Measurements from ENCODE around the gene C10orf62. TPM values are rescaled to one million over a fixed set of nuclear protein-coding genes. Genes with fewer than 3 reads are reported as not detected.

The C10orf62 gene
- polyA plus RNA-seq, 1 donor (not counting 4 experiments of a cell fraction or from before 2014, with no cell fraction given): not detected

DNA sequence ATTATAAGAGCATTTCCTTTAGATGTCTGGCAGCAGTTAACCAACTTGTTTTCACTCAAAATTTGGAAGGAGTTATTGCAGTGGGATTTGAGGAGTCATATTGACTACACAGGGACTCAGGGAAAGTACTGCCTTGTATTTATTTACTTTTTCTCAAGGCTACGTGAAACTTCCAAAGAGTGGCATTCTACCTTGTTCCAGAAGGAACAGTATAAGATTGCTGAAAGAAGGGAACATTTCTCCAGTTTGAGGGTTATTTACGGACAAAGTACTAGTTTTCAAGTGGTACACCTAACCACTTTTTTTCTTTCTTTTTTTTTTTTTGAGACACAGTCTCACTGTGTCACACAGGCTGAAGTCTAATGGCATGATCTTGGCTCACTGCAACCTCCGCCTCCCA is 38.7 kb downstream of the C10orf62 start:
- Histone ChIP-seq H3K27me3 (ENCODE audit: control insufficient read depth, extremely low read depth, insufficient read depth, low read length) (no peaks in the 10 kb centered on the region), H3K9me3 (ENCODE audit: control insufficient read depth, low read depth, low read length) (no peaks in the 10 kb centered on the region), H3K9me1 (ENCODE audit: control insufficient read depth, extremely low read depth, insufficient read depth, low read length) (no peaks in the 10 kb centered on the region), H3K4me1 (ENCODE audit: control insufficient read depth, extremely low read depth, insufficient read depth, low read length) (peaks cover 5% of the 10 kb centered on the region), H2AFZ (ENCODE audit: control insufficient read depth, low read length) (no peak overlapping the region), H3K9ac (ENCODE audit: control insufficient read depth, extremely low read depth, insufficient read depth, low read length) (no peak overlapping the region), H3K36me3 (ENCODE audit: control insufficient read depth in 2 of 2, extremely low read depth in 1 of 2, insufficient read depth in 2 of 2, low read length in 2 of 2) (no peaks in the 10 kb centered on the region), H3K27ac (ENCODE audit: control insufficient read depth, insufficient read depth, low read length) (no peak overlapping the region), H3K4me3 (ENCODE audit: control insufficient read depth in 2 of 3, extremely low read depth in 1 of 3, insufficient read depth in 2 of 3, low read depth in 1 of 3, low read length in 3 of 3) (no peak overlapping the region), H3K79me2 (ENCODE audit: control insufficient read depth, insufficient read depth, low read length) (peaks cover 4% of the 10 kb centered on the region), H3K4me2 (ENCODE audit: control insufficient read depth, extremely low read depth, insufficient read depth, low read depth, low read length) (no peak overlapping the region), H4K20me1 (ENCODE audit: control insufficient read depth, extremely low read depth, insufficient read depth, low read length) (no peaks in the 10 kb centered on the region)
- TF ChIP-seq, protein P1, sequence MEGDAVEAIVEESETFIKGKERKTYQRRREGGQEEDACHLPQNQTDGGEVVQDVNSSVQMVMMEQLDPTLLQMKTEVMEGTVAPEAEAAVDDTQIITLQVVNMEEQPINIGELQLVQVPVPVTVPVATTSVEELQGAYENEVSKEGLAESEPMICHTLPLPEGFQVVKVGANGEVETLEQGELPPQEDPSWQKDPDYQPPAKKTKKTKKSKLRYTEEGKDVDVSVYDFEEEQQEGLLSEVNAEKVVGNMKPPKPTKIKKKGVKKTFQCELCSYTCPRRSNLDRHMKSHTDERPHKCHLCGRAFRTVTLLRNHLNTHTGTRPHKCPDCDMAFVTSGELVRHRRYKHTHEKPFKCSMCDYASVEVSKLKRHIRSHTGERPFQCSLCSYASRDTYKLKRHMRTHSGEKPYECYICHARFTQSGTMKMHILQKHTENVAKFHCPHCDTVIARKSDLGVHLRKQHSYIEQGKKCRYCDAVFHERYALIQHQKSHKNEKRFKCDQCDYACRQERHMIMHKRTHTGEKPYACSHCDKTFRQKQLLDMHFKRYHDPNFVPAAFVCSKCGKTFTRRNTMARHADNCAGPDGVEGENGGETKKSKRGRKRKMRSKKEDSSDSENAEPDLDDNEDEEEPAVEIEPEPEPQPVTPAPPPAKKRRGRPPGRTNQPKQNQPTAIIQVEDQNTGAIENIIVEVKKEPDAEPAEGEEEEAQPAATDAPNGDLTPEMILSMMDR (optimal IDR thresholded peaks at IDR 0.05 in 1 of 3, IDR thresholded peaks at IDR 0.05 in 1 of 3, conservative IDR thresholded peaks at IDR 0.05 in 1 of 3; ENCODE audit: extremely low read depth in 1 of 3, insufficient read depth in 2 of 3, low read length in 3 of 3): no peak
- TF ChIP-seq EZH2 (IDR thresholded peaks at IDR 0.05; ENCODE audit: low read length): no peak
- FAIRE-seq (no peak), DNase-seq (ENCODE audit: low read depth, low spot score) (no peak)
- dilution Hi-C loops (cut with MboI; ENCODE audit: extremely low pct_ligation_motif_present, low sequenced_read_pairs): no loop called here

DNA sequence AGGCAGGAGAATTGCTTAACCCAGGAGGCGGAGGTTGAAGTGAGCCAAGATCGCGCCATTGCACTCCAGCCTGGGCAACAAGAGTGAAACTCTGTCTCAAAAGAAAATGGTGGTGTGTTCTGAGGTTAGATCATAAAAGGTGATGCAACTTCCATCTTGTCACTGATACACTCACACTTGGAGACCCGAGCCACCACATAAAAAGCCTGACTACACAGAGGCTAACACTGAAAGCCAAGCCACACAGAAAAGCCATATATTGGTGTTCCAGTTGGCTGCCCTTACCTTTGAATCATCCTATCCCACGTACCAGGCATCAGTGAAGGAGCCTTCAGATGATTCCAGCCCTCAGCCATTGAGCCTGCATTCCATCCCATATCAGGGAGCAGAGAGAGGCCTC is 39.8 kb downstream of the C10orf62 start:
- no peaks in the 10 kb centered on the region for H3K9me1 ChIP-seq (ENCODE audit: control insufficient read depth, extremely low read depth, insufficient read depth, low read length)
- H3K27ac ChIP-seq (ENCODE audit: control insufficient read depth, insufficient read depth, low read length): no peak overlapping the region
- no peaks in the 10 kb centered on the region for H4K20me1 ChIP-seq (ENCODE audit: control insufficient read depth, extremely low read depth, insufficient read depth, low read length)
- DNase-seq (ENCODE audit: low read depth, low spot score) (no peak), FAIRE-seq (no peak)
- H3K27me3 ChIP-seq (ENCODE audit: control insufficient read depth, extremely low read depth, insufficient read depth, low read length): no peaks in the 10 kb centered on the region
- H2AFZ ChIP-seq (ENCODE audit: control insufficient read depth, low read length): no peak overlapping the region
- no peak overlapping the region for H3K9ac ChIP-seq (ENCODE audit: control insufficient read depth, extremely low read depth, insufficient read depth, low read length)
- dilution Hi-C loops (cut with MboI; ENCODE audit: extremely low pct_ligation_motif_present, low sequenced_read_pairs): no loop called here
- H3K4me3 ChIP-seq (ENCODE audit: control insufficient read depth in 2 of 3, extremely low read depth in 1 of 3, insufficient read depth in 2 of 3, low read depth in 1 of 3, low read length in 3 of 3): no peak overlapping the region
- no peak overlapping the region for H3K4me2 ChIP-seq (ENCODE audit: control insufficient read depth, extremely low read depth, insufficient read depth, low read depth, low read length)
- H3K36me3 ChIP-seq (ENCODE audit: control insufficient read depth in 2 of 2, extremely low read depth in 1 of 2, insufficient read depth in 2 of 2, low read length in 2 of 2): no peaks in the 10 kb centered on the region
- H3K9me3 ChIP-seq (ENCODE audit: control insufficient read depth, low read depth, low read length): no peaks in the 10 kb centered on the region
- peaks cover 4% of the 10 kb centered on the region for H3K79me2 ChIP-seq (ENCODE audit: control insufficient read depth, insufficient read depth, low read length)
- H3K4me1 ChIP-seq (ENCODE audit: control insufficient read depth, extremely low read depth, insufficient read depth, low read length): peaks cover 10% of the 10 kb centered on the region
- TF ChIP-seq, protein P1 (optimal IDR thresholded peaks at IDR 0.05 in 1 of 3, IDR thresholded peaks at IDR 0.05 in 1 of 3, conservative IDR thresholded peaks at IDR 0.05 in 1 of 3; ENCODE audit: extremely low read depth in 1 of 3, insufficient read depth in 2 of 3, low read length in 3 of 3): no peak
- TF ChIP-seq EZH2 (IDR thresholded peaks at IDR 0.05; ENCODE audit: low read length): no peak

Data from keratinocyte (primary cell).